Erythroblast (primary cell): ENCODE results near the gene CAMSAP2.

Source experiments
- GATA1 ChIP-seq: IDR thresholded peaks from 2 replicates; pipeline ENCODE4 v1.6.1; 2011; ENCODE audit warnings: low read depth, mild to moderate bottlenecking, control low read depth, low read length, moderate library complexity
- POLR2A ChIP-seq: IDR thresholded peaks from 2 replicates; pipeline ENCODE4 v1.6.1; 2011; ENCODE audit warnings: mild to moderate bottlenecking, low read length

DNA sequence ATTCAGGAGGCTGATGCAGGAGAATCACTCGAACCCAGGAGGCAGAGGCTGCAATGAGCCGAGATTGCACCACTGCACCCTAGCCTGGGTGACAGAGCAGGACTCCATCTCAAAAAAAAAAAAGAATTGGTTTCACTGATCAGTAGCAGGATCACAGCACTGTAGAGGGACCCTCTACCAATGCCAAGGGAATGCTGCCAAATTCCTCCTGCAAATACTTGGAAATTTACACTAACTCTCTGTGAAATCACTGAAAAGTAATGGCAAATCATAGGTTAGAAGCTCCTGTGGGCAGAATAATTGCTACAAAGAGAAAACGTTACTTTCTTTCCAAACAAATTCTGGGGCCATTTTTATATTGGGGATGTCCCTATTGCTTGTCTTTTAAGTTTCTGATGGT is 127.4 kb downstream of the CAMSAP2 start:
- TF ChIP-seq POLR2A (no peak), GATA1 (no peak)
